GM12873 (cell line): Measurements from ENCODE around the gene OR5L1.

ENCODE experiments used
- TF ChIP-seq, protein P1 (sequence below): IDR thresholded peaks from 2 replicates; pipeline ENCODE4 v1.5.1; 2012; ENCODE audit warnings: low read depth, mild to moderate bottlenecking, moderate library complexity, low read length, control low read depth; ENCODE audit not compliant: insufficient read depth; ENCODE audit errors: missing control alignments

The OR5L1 gene

DNA sequence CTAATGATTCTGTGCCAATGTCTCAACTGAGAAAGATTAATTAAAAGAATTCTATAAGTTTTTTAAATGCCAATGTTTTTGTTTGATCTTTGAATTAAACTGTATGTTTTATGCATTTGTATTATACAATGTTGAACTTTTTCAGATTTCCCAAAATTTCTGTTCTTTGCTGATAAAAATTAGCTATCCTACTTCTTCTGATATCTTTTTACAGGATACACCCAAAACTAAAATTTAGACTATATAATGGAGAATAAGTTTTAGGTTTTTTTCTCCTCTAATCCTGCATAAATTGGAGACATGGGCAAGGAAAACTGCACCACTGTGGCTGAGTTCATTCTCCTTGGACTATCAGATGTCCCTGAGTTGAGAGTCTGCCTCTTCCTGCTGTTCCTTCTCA, 15.8 kb downstream of the OR5L1 start, which contains the start of gene OR5L2:
Gene OR5L2, plus strand, starts transcription at position 301 of the 400 bp plus-strand sequence. Its CDS starts 0 bp downstream, at position 301.
- TF ChIP-seq, protein P1, sequence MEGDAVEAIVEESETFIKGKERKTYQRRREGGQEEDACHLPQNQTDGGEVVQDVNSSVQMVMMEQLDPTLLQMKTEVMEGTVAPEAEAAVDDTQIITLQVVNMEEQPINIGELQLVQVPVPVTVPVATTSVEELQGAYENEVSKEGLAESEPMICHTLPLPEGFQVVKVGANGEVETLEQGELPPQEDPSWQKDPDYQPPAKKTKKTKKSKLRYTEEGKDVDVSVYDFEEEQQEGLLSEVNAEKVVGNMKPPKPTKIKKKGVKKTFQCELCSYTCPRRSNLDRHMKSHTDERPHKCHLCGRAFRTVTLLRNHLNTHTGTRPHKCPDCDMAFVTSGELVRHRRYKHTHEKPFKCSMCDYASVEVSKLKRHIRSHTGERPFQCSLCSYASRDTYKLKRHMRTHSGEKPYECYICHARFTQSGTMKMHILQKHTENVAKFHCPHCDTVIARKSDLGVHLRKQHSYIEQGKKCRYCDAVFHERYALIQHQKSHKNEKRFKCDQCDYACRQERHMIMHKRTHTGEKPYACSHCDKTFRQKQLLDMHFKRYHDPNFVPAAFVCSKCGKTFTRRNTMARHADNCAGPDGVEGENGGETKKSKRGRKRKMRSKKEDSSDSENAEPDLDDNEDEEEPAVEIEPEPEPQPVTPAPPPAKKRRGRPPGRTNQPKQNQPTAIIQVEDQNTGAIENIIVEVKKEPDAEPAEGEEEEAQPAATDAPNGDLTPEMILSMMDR, result no peak

DNA sequence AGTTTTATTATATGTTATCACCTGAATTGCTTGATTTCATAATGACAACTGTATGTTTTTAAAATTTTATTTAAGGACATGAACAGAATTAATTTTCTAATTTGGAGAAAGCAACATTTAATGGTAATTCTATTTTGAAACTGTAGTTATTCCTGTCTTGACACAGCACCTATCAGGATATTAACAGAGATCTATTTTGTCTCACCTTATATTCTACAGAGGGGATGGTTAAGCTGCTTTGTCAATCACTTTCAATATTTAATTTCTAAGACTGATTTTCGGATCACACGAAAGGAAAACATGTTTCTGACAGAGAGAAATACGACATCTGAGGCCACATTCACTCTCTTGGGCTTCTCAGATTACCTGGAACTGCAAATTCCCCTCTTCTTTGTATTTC, 27.3 kb downstream of the OR5L1 start, which contains the start of gene OR5D16:
Gene OR5D16, plus strand, starts transcription at position 301 of the 400 bp plus-strand sequence. Its CDS starts 0 bp downstream, at position 301.
- TF ChIP-seq, protein P1, result no peak

DNA sequence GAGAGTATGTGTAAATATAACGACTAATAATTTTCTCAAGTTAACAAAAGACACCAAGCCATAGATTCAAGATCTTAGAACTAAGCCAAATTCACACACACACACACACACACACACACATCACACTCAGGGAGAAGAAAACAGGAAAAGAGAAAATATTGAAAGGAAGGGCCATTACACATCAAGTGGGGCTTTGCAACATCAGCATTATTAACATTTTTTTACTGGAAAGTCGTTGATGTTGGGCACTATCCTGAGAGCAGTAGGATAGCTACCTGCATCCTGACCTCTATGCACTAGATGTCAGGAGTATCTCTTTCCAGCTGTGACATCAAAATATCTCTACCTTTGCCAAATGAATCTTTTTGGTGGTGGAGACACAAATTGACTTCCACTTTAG, 36.3 kb downstream of the OR5L1 start:
- TF ChIP-seq, protein P1, result no peak

DNA sequence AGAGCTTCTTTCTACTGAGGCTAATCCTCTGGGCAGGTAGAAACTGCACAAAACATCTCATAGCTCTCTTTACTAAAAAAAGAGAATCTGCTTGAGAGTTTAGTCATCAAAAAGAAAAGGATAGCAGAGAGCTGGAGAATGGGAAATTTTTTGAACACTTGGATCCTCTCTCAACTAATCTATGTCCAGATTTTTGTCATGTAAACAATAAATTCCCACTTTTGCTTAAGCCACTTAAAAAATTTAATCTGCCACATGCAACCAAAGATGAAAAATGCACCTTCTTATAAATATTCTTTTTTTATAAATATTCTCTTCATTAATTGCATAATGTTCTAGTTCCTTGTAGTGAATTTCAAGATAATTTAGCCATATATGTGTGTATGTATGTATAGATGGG, 37.9 kb downstream of the OR5L1 start:
- TF ChIP-seq, protein P1, result no peak

DNA sequence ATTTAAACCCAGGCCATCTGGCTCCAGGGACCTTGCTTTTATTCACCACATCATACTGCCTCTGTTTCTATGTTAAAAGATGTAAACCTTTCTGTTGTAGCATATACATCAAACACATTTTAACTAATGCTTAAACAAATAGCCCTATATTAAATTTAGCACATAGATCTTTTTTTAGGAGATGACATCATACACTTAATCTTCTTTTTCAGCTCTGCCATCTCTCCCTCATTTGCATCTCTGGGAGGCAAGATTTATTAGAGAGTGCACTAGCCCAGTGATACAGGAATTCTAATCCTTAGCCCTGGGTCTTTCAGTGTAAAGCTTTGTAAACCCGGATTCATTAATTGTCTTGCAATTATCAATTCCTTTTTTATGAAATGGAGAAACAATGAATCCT, 41.0 kb downstream of the OR5L1 start:
- TF ChIP-seq, protein P1, result no peak

DNA sequence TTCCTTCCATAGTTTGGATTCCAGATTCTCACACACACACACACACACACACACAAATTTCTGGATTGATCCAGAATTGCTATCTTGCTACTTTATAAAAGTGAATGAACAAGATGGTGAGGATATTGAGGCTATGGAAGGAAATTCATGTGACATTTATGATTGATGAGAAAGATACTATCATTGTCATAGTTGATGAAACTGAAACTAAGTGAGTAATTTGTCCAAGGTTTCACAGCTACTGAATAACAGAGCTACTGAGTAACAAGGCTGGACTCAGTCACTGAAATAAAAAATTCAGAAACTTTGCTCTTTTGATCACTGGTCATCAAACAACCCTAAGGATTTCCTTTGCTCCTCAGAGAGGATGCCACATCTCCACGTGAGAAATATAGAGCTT, 43.5 kb downstream of the OR5L1 start:
- TF ChIP-seq, protein P1, result no peak
